K562 (cell line): ENCODE data around the gene NDUFAB1. TPM values are rescaled to one million over a fixed set of nuclear protein-coding genes. Genes with fewer than 3 reads are reported as not detected.
A peak's percentile ranks its signal among the peaks of the same experiment; 100 is the strongest.

ENCODE experiments used
- BRCA1 ChIP-seq, 2 experiments: fragments of 450-650 bp in 1 of 2; sonication (generic) in 1 of 2; formaldehyde crosslinking in 1 of 2; IDR thresholded peaks; 2 replicates each; pipeline versions ENCODE4 v1.5.0 to v1.6.1; 2017 to 2020; ENCODE audit warnings: mild to moderate bottlenecking in 1 of 2, missing genetic modification reagents in 1 of 2
- BRD9 ChIP-seq: fragments of 450-650 bp; IDR thresholded peaks from 2 replicates; pipeline ENCODE4 v1.6.1; 2018; ENCODE audit warnings: low read depth; ENCODE audit not compliant: partially characterized antibody
- CBFA2T3 ChIP-seq: fragments of 450-650 bp; IDR thresholded peaks from 2 replicates; pipeline ENCODE4 v1.6.1; 2017
- CXXC5 ChIP-seq: fragments of 250-450 bp; sonication (Bioruptor Pico); IDR thresholded peaks from 2 replicates; pipeline ENCODE4 v1.8.0; 2022; ENCODE audit warnings: inconsistent platforms, mild to moderate bottlenecking, moderate library complexity
- EP400 ChIP-seq: fragments of 450-650 bp; IDR thresholded peaks from 2 replicates; pipeline ENCODE4 v1.6.1; 2017; ENCODE audit warnings: antibody characterized with exemption, mild to moderate bottlenecking, moderate library complexity
- FOXJ2 ChIP-seq: fragments of 200-800 bp; sonication (Bioruptor generic); IDR thresholded peaks from 2 replicates; pipeline ENCODE4 v1.6.1; 2016; ENCODE audit warnings: missing genetic modification characterization, missing compliant biosample characterization
- FOXK2 ChIP-seq, 2 experiments: fragments of 450-650 bp; IDR thresholded peaks in 1 of 2; conservative IDR thresholded peaks in 1 of 2; 2 replicates each; pipeline ENCODE4 v1.6.1; 2016; ENCODE audit warnings: low read depth in 2 of 2, mild to moderate bottlenecking in 1 of 2
- HOXB6 ChIP-seq: fragments of 250-450 bp; sonication (Bioruptor Pico); IDR thresholded peaks from 2 replicates; pipeline ENCODE4 v1.5.1; 2022; ENCODE audit warnings: mild to moderate bottlenecking, borderline replicate concordance
- JUNB ChIP-seq: fragments of 450-650 bp; formaldehyde crosslinking; conservative IDR thresholded peaks from 2 replicates; pipeline ENCODE4 v1.4.0; 2020; ENCODE audit warnings: mild to moderate bottlenecking
- MNT ChIP-seq, 2 experiments: fragments of 450-650 bp; conservative IDR thresholded peaks; 2 replicates each; pipeline ENCODE4 v1.6.1; 2017; ENCODE audit warnings: mild to moderate bottlenecking in 2 of 2, moderate library complexity in 2 of 2
- RBM39 ChIP-seq: fragments of 200-400 bp; formaldehyde crosslinking; optimal IDR thresholded peaks from 2 replicates; pipeline ENCODE3; 2018; ENCODE audit warnings: low read depth, low read length
- SLC30A9 ChIP-seq: fragments of 250-450 bp; sonication (Bioruptor Pico); IDR thresholded peaks from 2 replicates; pipeline ENCODE4 v1.8.0; 2022; ENCODE audit warnings: mild to moderate bottlenecking, moderate library complexity
- ZNF175 ChIP-seq: fragments of 200-800 bp; sonication (Bioruptor generic); IDR thresholded peaks from 2 replicates; pipeline ENCODE4 v1.6.1; 2016; ENCODE audit warnings: low read depth, mild to moderate bottlenecking, missing genetic modification characterization, missing compliant biosample characterization
- ZNF41 ChIP-seq: fragments of 250-450 bp; sonication (Bioruptor Pico); conservative IDR thresholded peaks from 2 replicates; pipeline ENCODE4 v1.4.0; 2020; ENCODE audit warnings: mild to moderate bottlenecking
- polyA plus RNA-seq, 8 experiments: library from polyadenylated mRNA; depleted of rRNA in 4 of 8; stranded (reverse) in 5 of 8; unstranded in 3 of 8; fragments of >200 nt; fragmentation: Nextera tagmentation in 2 of 8; fragmentation: Illumina TruSeq in 1 of 8; extraction: Ambion mirVana in 2 of 8; extraction: Trizol in 1 of 8; gene quantifications; 2 replicates each; pipeline versions ENCODE4 v1.2.1 to v1.2.3, GENCODE V29; 2011 to 2014; ENCODE audit warnings: inconsistent platforms in 1 of 8, missing spikeins in 1 of 8
- total RNA-seq, 7 experiments: library from RNA; depleted of rRNA in 6 of 7; stranded (reverse); fragments of >200 nt in 6 of 7; fragmentation: Illumina TruSeq in 2 of 7; extraction: Trizol in 2 of 7; gene quantifications; 2 replicates each; pipeline versions ENCODE4 v1.2.1 to v1.2.3, GENCODE V29; 2011 to 2021; ENCODE audit warnings: low replicate concordance in 1 of 7
- TF ChIP-seq, protein P1 (sequence below), 2 experiments: fragments of 450-650 bp; IDR thresholded peaks; 2 replicates each; pipeline ENCODE4 v1.6.1; 2016
- TF ChIP-seq, protein P2 (sequence below): sonication (generic); formaldehyde crosslinking; IDR thresholded peaks from 2 replicates; pipeline ENCODE4 v1.8.1; 2023; ENCODE audit warnings: mild to moderate bottlenecking, missing genetic modification reagents
- TF ChIP-seq, protein P3 (sequence below): fragments of 450-650 bp; IDR thresholded peaks from 2 replicates; pipeline ENCODE4 v1.6.1; 2016; ENCODE audit warnings: antibody characterized with exemption
- TF ChIP-seq, protein P4 (sequence below): fragments of 250-450 bp; sonication (Bioruptor Pico); IDR thresholded peaks from 2 replicates; pipeline ENCODE4 v1.5.0; 2020; ENCODE audit warnings: mild to moderate bottlenecking, borderline replicate concordance

NDUFAB1 gene
- total and polyA plus RNA-seq, 9 of the 15 experiments (the other 6 are each of a cell fraction or from before 2014, with no cell fraction given) = 123 to 481 (median 238) TPM

DNA sequence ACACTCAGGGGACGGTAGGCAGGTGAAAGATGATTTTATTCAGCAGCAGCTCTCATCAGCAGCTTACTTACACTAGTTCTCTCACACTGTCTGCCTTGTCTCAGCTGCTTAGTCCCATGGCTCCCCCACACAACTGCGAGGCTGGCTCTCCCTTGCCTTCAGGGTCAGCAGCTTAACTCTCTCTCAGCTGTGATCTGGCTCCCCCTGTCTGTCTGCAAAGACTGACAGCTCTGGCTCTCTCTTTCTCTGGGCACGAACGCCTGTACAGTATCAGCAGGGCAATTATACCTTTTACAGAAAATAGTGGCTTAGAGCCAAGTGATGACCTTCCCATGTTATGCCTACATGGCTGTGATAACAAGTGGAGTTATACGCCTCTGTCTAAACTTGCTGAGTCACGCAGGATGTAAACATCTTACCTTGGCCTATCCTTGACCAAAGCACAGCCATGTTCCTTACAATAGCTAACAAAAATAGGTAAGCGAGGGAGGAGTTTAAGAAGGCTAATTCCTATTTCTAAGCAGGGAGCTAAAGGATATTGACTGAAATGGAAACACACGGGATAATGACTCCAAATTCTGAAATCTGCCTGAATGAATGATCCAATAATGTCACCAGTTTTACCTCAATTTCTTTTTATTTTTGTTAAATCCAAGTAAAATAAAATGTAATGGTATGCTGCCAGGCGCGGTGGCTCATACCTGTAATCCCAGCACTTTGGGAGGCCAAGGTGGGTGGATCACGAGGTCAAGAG, 1.1 kb upstream of the NDUFAB1 start (continued):
- TF ChIP-seq, protein P1, sequence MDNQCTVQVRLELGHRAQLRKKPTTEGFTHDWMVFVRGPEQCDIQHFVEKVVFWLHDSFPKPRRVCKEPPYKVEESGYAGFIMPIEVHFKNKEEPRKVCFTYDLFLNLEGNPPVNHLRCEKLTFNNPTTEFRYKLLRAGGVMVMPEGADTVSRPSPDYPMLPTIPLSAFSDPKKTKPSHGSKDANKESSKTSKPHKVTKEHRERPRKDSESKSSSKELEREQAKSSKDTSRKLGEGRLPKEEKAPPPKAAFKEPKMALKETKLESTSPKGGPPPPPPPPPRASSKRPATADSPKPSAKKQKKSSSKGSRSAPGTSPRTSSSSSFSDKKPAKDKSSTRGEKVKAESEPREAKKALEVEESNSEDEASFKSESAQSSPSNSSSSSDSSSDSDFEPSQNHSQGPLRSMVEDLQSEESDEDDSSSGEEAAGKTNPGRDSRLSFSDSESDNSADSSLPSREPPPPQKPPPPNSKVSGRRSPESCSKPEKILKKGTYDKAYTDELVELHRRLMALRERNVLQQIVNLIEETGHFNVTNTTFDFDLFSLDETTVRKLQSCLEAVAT (IDR thresholded peaks at IDR 0.05) = peak; percentile 17 to 64; a peak in 1 of 4 replicates
- TF ChIP-seq, protein P2, sequence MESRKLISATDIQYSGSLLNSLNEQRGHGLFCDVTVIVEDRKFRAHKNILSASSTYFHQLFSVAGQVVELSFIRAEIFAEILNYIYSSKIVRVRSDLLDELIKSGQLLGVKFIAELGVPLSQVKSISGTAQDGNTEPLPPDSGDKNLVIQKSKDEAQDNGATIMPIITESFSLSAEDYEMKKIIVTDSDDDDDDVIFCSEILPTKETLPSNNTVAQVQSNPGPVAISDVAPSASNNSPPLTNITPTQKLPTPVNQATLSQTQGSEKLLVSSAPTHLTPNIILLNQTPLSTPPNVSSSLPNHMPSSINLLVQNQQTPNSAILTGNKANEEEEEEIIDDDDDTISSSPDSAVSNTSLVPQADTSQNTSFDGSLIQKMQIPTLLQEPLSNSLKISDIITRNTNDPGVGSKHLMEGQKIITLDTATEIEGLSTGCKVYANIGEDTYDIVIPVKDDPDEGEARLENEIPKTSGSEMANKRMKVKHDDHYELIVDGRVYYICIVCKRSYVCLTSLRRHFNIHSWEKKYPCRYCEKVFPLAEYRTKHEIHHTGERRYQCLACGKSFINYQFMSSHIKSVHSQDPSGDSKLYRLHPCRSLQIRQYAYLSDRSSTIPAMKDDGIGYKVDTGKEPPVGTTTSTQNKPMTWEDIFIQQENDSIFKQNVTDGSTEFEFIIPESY (CRISPR knock-in tag) = no peak
- peak; percentile 65 for TF ChIP-seq CBFA2T3
- TF ChIP-seq FOXJ2 (tag) = peak; percentile 95
- TF ChIP-seq MNT (conservative IDR thresholded peaks at IDR 0.05) = peak; percentile 66 to 67
- TF ChIP-seq BRD9 = peak; percentile 75
- peak; percentile 90; the same call in 1 of the 2 replicates for TF ChIP-seq HOXB6 (CRISPR knock-in tag)
- TF ChIP-seq, protein P3, sequence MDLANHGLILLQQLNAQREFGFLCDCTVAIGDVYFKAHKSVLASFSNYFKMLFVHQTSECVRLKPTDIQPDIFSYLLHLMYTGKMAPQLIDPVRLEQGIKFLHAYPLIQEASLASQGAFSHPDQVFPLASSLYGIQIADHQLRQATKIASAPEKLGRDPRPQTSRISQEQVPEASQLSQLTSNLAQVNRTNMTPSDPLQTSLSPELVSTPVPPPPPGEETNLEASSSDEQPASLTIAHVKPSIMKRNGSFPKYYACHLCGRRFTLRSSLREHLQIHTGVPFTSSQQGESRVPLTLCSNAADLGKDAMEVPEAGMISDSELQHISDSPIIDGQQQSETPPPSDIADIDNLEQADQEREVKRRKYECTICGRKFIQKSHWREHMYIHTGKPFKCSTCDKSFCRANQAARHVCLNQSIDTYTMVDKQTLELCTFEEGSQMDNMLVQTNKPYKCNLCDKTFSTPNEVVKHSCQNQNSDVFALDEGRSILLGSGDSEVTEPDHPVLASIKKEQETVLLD = peak; percentile 89; the same call in 1 of the 2 replicates
- TF ChIP-seq, protein P4, sequence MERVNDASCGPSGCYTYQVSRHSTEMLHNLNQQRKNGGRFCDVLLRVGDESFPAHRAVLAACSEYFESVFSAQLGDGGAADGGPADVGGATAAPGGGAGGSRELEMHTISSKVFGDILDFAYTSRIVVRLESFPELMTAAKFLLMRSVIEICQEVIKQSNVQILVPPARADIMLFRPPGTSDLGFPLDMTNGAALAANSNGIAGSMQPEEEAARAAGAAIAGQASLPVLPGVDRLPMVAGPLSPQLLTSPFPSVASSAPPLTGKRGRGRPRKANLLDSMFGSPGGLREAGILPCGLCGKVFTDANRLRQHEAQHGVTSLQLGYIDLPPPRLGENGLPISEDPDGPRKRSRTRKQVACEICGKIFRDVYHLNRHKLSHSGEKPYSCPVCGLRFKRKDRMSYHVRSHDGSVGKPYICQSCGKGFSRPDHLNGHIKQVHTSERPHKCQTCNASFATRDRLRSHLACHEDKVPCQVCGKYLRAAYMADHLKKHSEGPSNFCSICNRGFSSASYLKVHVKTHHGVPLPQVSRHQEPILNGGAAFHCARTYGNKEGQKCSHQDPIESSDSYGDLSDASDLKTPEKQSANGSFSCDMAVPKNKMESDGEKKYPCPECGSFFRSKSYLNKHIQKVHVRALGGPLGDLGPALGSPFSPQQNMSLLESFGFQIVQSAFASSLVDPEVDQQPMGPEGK = peak; percentile 97
- TF ChIP-seq JUNB (CRISPR knock-in tag) = peak; percentile 72; the same call in 1 of the 2 replicates
- TF ChIP-seq ZNF175 (CRISPR knock-in tag) = peak; percentile 100
- TF ChIP-seq FOXK2 (conservative IDR thresholded peaks at IDR 0.05 in 1 of 2, IDR thresholded peaks at IDR 0.05 in 1 of 2; ENCODE audit: low read depth in 2 of 2) = peak; percentile 98 to 99
- peak; percentile 100 for TF ChIP-seq CXXC5 (CRISPR knock-in tag)
- no peak for TF ChIP-seq BRCA1 (IDR thresholded peaks at IDR 0.05)
- no peak for TF ChIP-seq BRCA1 (CRISPR knock-in tag; IDR thresholded peaks at IDR 0.05)
- peak; percentile 77 for TF ChIP-seq EP400
- TF ChIP-seq RBM39 = no peak
- peak; percentile 68; the same call in 1 of the 2 replicates for TF ChIP-seq SLC30A9 (CRISPR knock-in tag)
- peak; percentile 99 for TF ChIP-seq ZNF41 (CRISPR knock-in tag)
